T-cell (primary cell): Measurements from ENCODE around the gene SIK2. TPM values are rescaled to one million over a fixed set of nuclear protein-coding genes. Genes with fewer than 3 reads are reported as not detected.

Source experiments
- ATAC-seq, 4 experiments: fragments of 200-7000 bp in 3 of 4; fragments of 150-1000 bp in 1 of 4; cut with Tn5 transposase; replicated peaks in 1 of 4; 1 replicate in 3 of 4; 2 replicates in 1 of 4; pipeline ENCODE4 v1.10.0; 2021; ENCODE audit warnings: moderate library complexity in 3 of 4, mild to moderate bottlenecking in 2 of 4, moderate number of reproducible peaks in 1 of 4
- CTCF ChIA-PET, 2 donors: fragments of 300-600 bp; sonication (Branson Sonifier 250); formaldehyde crosslinking; loops; one replicate each; lab custom pipeline; 2022; ENCODE audit warnings: antibody characterized with exemption in 2 of 2; lab: Charles Lee
- POLR2A ChIA-PET, 2 donors: fragments of 300-600 bp; sonication (Branson Sonifier 250); formaldehyde crosslinking; loops; one replicate each; lab custom pipeline; 2022; ENCODE audit warnings: antibody characterized with exemption in 2 of 2; lab: Charles Lee
- DNase-seq, 35 experiments: peaks; one replicate each; pipeline versions ENCODE4 v3.0.0 to v3.0.0-alpha.2; 2013 to 2023
- H3K27ac ChIP-seq: one replicate; pipeline ENCODE4 v1.5.1; 2013; ENCODE audit warnings: low read length
- H3K27me3 ChIP-seq, 2 experiments: replicated peaks in 1 of 2; 1 replicate in 1 of 2; 2 replicates in 1 of 2; pipeline versions ENCODE4 v1.6.1 to v1.7.0; 2013; ENCODE audit warnings: low read length in 1 of 2, mixed read lengths in 1 of 2; ENCODE audit not compliant: control insufficient read depth in 2 of 2, insufficient read depth in 2 of 2; ENCODE audit errors: extremely low read depth in 1 of 2
- H3K36me3 ChIP-seq, 2 donors: 1 replicate in 1 of 2; 2 replicates in 1 of 2; pipeline versions ENCODE4 v1.6.1 to v1.7.0; 2013; ENCODE audit warnings: low read length in 1 of 2; ENCODE audit not compliant: control insufficient read depth in 2 of 2, insufficient read depth in 1 of 2; ENCODE audit errors: extremely low read depth in 1 of 2
- H3K4me1 ChIP-seq, 2 experiments: 1 replicate in 1 of 2; 2 replicates in 1 of 2; pipeline versions ENCODE4 v1.6.1 to v1.7.0; 2013; ENCODE audit warnings: low read length in 2 of 2, mixed read lengths in 1 of 2; ENCODE audit not compliant: insufficient read depth in 2 of 2, control insufficient read depth in 1 of 2; ENCODE audit errors: extremely low read depth in 1 of 2
- H3K4me3 ChIP-seq, 2 donors: 1 replicate in 1 of 2; 2 replicates in 1 of 2; pipeline versions ENCODE4 v1.5.1 to v1.7.0; 2013; ENCODE audit warnings: mild to moderate bottlenecking in 2 of 2, low read length in 1 of 2, moderate library complexity in 1 of 2; ENCODE audit not compliant: control insufficient read depth in 1 of 2; ENCODE audit errors: extremely low read depth in 1 of 2
- H3K9me3 ChIP-seq: 2 replicates; pipeline ENCODE4 v1.7.0; 2013
- H3K27ac Mint-ChIP-seq, 2 donors: one replicate each; pipeline ENCODE4 v1.8.0; 2020 to 2021; ENCODE audit warnings: mild to moderate bottlenecking in 2 of 2, mixed read lengths in 2 of 2
- H3K27me3 Mint-ChIP-seq, 2 donors: one replicate each; pipeline ENCODE4 v1.8.0; 2021 to 2022; ENCODE audit warnings: mixed read lengths in 2 of 2
- H3K36me3 Mint-ChIP-seq: one replicate; pipeline ENCODE4 v1.8.0; 2021; ENCODE audit warnings: mixed read lengths
- H3K4me1 Mint-ChIP-seq, 3 donors: one replicate each; pipeline ENCODE4 v1.8.0; 2020 to 2022; ENCODE audit warnings: mixed read lengths in 3 of 3, mild to moderate bottlenecking in 1 of 3
- H3K4me3 Mint-ChIP-seq, 3 donors: one replicate each; pipeline ENCODE4 v1.8.0; 2020 to 2022; ENCODE audit warnings: mild to moderate bottlenecking in 3 of 3, mixed read lengths in 3 of 3, moderate library complexity in 3 of 3
- H3K9me3 Mint-ChIP-seq, 3 donors: one replicate each; pipeline ENCODE4 v1.8.0; 2020 to 2022; ENCODE audit warnings: mixed read lengths in 3 of 3
- whole genome bisulfite sequencing: methylation state at CpG from one replicate; pipeline ENCODE4 v1.1.5; 2013; ENCODE audit warnings: missing lambda C conversion rate; ENCODE audit not compliant: insufficient coverage; 5-methylcytosine and 5-hydroxymethylcytosine counted together
- total RNA-seq, 35 experiments: library from RNA in 6 of 35; stranded (reverse) in 6 of 35; fragments of 120-200 nt in 1 of 35; gene quantifications; one replicate each; pipeline versions ENCODE4 v1.2.1 to v1.2.4 and lab custom pipeline; 2013 to 2026

SIK2 gene
- total RNA-seq, 5 donors from 2014 or later (not counting 1 experiment from before 2014, with no cell fraction given) = 6.0 to 11.4 (median 9.1) TPM

- H3K4me3 ChIP-seq = no peak overlapping the region
- no peak overlapping the region for H3K27ac Mint-ChIP-seq
- peaks cover 6 to 7% of the 10 kb centered on the region in 2 experiments for H3K4me1 ChIP-seq
- ATAC-seq (no peak), DNase-seq (no peak)
- CTCF ChIA-PET = interaction anchor here in 1 of 2 donors (0.8 kb wide), 1 partner anchor 100 kb away, joined by 3 read pairs; no protein-coding TSS in a partner anchor
- H3K27me3 ChIP-seq = no peaks in the 10 kb centered on the region
- POLR2A ChIA-PET = interaction anchor here in 1 of 2 donors (0.6 kb wide), 1 partner anchor 151 kb away, joined by 5 read pairs; no protein-coding TSS in a partner anchor
- no peaks in the 10 kb centered on the region for H3K9me3 Mint-ChIP-seq
- H3K9me3 ChIP-seq = no peaks in the 10 kb centered on the region
- H3K36me3 ChIP-seq = peaks cover 8 to 65% of the 10 kb centered on the region in 2 donors
- no peak overlapping the region for H3K27ac ChIP-seq
- H3K27me3 Mint-ChIP-seq = no peaks in the 10 kb centered on the region
- peaks cover 32 to 36% (median 33%) of the 10 kb centered on the region in 3 donors for H3K4me1 Mint-ChIP-seq
- no CpG with 5 or more reads among the region's 4 CpGs for WGBS
- peaks cover 52% of the 10 kb centered on the region for H3K36me3 Mint-ChIP-seq
- H3K4me3 Mint-ChIP-seq = no peak overlapping the region
These were observed 158.8 kb downstream of the SIK2 start for GRCh38 chr11:111761036-111761435.

- H3K4me3 Mint-ChIP-seq = no peak overlapping the region
- H3K36me3 ChIP-seq = peaks cover 8 to 56% of the 10 kb centered on the region in 2 donors
These were observed 160.3 kb downstream of the SIK2 start for GRCh38 chr11:111762526-111762925.

GRCh38 chr11:111762981-111763643, 160.9 kb downstream of the SIK2 start:
- Mint-ChIP-seq H3K27me3 (no peaks in the 10 kb centered on the region), H3K27ac (no peak overlapping the region), H3K4me1 (peaks cover 38 to 41% (median 40%) of the 10 kb centered on the region in 3 donors), H3K4me3 (no peak overlapping the region), H3K36me3 (peaks cover 42% of the 10 kb centered on the region), H3K9me3 (no peaks in the 10 kb centered on the region)
- peaks cover 8 to 52% of the 10 kb centered on the region in 2 donors for H3K36me3 ChIP-seq
- no peak overlapping the region for H3K27ac ChIP-seq
- H3K27me3 ChIP-seq = no peaks in the 10 kb centered on the region
- H3K9me3 ChIP-seq = no peaks in the 10 kb centered on the region
- WGBS = 88% methylated on average over 2 of the region's 3 CpGs
- POLR2A ChIA-PET = no interaction called here
- CTCF ChIA-PET = no interaction called here
- no peak overlapping the region for H3K4me3 ChIP-seq
- ATAC-seq = no peak
- no peak for DNase-seq
- H3K4me1 ChIP-seq = peaks cover 8 to 15% of the 10 kb centered on the region in 2 experiments

More at GRCh38 chr11:111762526-111762925, 160.3 kb downstream of the SIK2 start:
- H3K27ac ChIP-seq = no peak overlapping the region
- Mint-ChIP-seq H3K9me3 (no peaks in the 10 kb centered on the region), H3K27me3 (no peaks in the 10 kb centered on the region), H3K36me3 (peaks cover 47% of the 10 kb centered on the region), H3K4me1 (peaks cover 38 to 46% (median 40%) of the 10 kb centered on the region in 3 donors), H3K27ac (no peak overlapping the region)
- no peak for ATAC-seq
- no peaks in the 10 kb centered on the region for H3K27me3 ChIP-seq
- H3K9me3 ChIP-seq = no peaks in the 10 kb centered on the region
- POLR2A ChIA-PET = no interaction called here
- WGBS = 93% methylated on average over 3 of the region's 5 CpGs
- H3K4me1 ChIP-seq = peaks cover 8 to 15% of the 10 kb centered on the region in 2 experiments
- no peak for DNase-seq
- H3K4me3 ChIP-seq = no peak overlapping the region
- CTCF ChIA-PET = interaction anchor here in 1 of 2 donors (0.7 kb wide), 1 partner anchor 9 kb away, joined by 3 read pairs; no protein-coding TSS in a partner anchor

GRCh38 chr11:111764621-111765020, 162.4 kb downstream of the SIK2 start:
- Mint-ChIP-seq H3K4me1 (peaks cover 38 to 41% (median 40%) of the 10 kb centered on the region in 3 donors), H3K4me3 (peak overlapping the region; percentile 82 to 100 (median 99)), H3K36me3 (peaks cover 30% of the 10 kb centered on the region), H3K27ac (no peak overlapping the region), H3K27me3 (no peaks in the 10 kb centered on the region), H3K9me3 (no peaks in the 10 kb centered on the region)
- H3K9me3 ChIP-seq = no peaks in the 10 kb centered on the region
- no CpG with 5 or more reads among the region's 1 CpG for WGBS
- no peak for ATAC-seq
- no peak overlapping the region for H3K4me3 ChIP-seq
- H3K27ac ChIP-seq = no peak overlapping the region
- DNase-seq = no peak
- peaks cover 8 to 15% of the 10 kb centered on the region in 2 experiments for H3K4me1 ChIP-seq
- peaks cover 8 to 38% of the 10 kb centered on the region in 2 donors for H3K36me3 ChIP-seq
- H3K27me3 ChIP-seq = no peaks in the 10 kb centered on the region
- ChIA-PET POLR2A (interaction anchor here in 1 of 2 donors (1.0 kb wide), 1 partner anchor 9 kb away, joined by 3 read pairs; no protein-coding TSS in a partner anchor), CTCF (interaction anchor here in 1 of 2 donors (0.7 to 1.7 kb wide), 5 partner anchors 11 to 155 kb away, joined by 3 to 7 read pairs (median 4); no protein-coding TSS in a partner anchor)

DNA sequence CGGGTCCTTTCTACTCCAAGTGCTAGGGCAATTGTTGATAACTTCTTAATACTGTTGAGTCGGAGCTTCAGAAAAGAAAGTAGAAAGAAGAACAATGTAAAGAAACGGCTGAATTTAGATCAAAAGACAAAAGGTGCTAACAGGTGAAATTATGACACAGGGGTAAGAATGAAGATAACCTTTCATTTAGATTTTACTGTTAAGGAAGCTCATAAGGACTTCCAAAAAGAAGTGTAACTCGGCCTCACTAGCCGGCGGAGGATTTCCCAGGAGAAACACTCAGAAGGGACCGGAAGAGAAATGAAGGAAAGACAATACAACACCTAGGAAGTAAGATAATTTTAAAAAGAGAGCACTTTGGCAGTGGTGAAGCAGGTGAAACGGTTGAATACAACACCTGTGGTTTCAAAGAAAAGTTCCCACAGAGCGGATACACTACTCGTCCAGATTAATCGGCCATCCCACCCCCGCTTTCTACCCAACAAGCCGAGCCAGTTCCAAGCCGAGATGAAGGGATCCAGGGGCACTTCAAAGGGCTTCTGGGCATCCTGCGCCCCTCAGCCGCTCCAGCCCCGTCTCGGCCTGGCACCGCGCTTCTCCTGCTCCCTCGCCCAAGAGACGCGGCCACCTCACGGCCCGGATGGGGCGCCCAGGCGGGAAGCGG, 163.2 kb downstream of the SIK2 start:
- no peaks in the 10 kb centered on the region for H3K27me3 ChIP-seq
- Mint-ChIP-seq H3K27me3 (no peaks in the 10 kb centered on the region), H3K4me3 (peak overlapping the region; percentile 82 to 100 (median 99)), H3K4me1 (peaks cover 38 to 41% (median 40%) of the 10 kb centered on the region in 3 donors), H3K27ac (peak overlapping the region; percentile 84 to 85), H3K9me3 (no peaks in the 10 kb centered on the region), H3K36me3 (peaks cover 25% of the 10 kb centered on the region)
- ATAC-seq (peak in 3 of 4 experiments; percentile 2 to 41 (median 7)), DNase-seq (peak in 1 of 35 experiments; percentile 3)
- WGBS = 0% methylated on average over 21 of the region's 28 CpGs
- peaks cover 8 to 30% of the 10 kb centered on the region in 2 donors for H3K36me3 ChIP-seq
- H3K4me3 ChIP-seq = peak overlapping the region; percentile 94
- CTCF ChIA-PET = interaction anchor here (1.0 to 2.8 kb wide), 6 partner anchors 10 to 178 kb away, joined by 3 to 17 read pairs (median 6); no protein-coding TSS in a partner anchor
- H3K27ac ChIP-seq = peak overlapping the region; percentile 65
- H3K9me3 ChIP-seq = no peaks in the 10 kb centered on the region
- H3K4me1 ChIP-seq = peaks cover 8 to 15% of the 10 kb centered on the region in 2 experiments
- POLR2A ChIA-PET = interaction anchor here in 1 of 2 donors (0.7 to 1.0 kb wide), 2 partner anchors 10 to 11 kb away, joined by 3 read pairs; no protein-coding TSS in a partner anchor
